Tibial nerve (tissue), 4 donors: ENCODE measurements around the gene EFNA3.

Experiments
- CTCF ChIP-seq, 5 experiments: fragments of 200-600 bp in 3 of 5; fragments of 450-650 bp in 2 of 5; sonication (generic) in 3 of 5; IDR thresholded peaks; one replicate each; pipeline ENCODE4 v1.5.1; 2016 to 2019; ENCODE audit warnings: antibody characterized with exemption in 5 of 5, mild to moderate bottlenecking in 3 of 5, moderate library complexity in 2 of 5
- EP300 ChIP-seq, 2 donors: sonication (generic); formaldehyde crosslinking; IDR thresholded peaks; one replicate each; pipeline ENCODE4 v1.6.1; 2017; ENCODE audit warnings: antibody characterized with exemption in 2 of 2, mild to moderate bottlenecking in 1 of 2
- POLR2A ChIP-seq, 2 donors: fragments of 450-650 bp; IDR thresholded peaks; one replicate each; pipeline ENCODE4 v1.6.1; 2017; ENCODE audit warnings: antibody characterized with exemption in 2 of 2, mild to moderate bottlenecking in 2 of 2, moderate library complexity in 2 of 2

DNA sequence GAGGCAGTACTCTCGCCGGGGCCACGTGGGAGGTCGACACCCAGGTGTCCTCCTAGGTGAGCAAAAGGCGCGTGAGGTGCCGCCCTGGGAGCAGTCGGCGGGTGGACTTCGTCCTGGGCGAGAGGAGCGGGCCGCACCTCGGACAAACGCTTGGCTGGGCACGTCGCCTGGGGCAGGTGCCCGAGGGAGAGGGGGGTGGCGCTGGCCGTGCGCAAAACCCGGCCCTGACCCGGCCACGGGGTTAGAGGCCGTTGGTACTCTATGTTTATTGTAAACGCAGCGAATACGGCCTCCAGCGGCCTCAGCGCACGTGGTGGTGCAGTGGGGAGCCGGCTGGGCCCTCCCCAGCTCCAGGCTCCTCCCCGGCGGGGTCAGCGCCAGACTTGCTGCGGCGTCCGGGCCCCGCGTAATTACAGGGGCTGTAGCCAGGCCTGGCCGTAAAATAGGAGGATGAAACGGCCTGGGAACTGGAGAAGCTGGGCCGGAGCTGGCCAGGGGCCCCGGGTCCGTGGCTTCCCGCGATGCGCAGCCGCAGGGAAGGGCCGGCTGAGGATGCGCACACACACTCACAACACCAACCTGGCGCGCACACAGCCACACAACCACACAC, 47.4 kb downstream of the EFNA3 start:
- peak; percentile 16 to 66 for TF ChIP-seq EP300 (IDR thresholded peaks at IDR 0.05)
- no peak for TF ChIP-seq CTCF (IDR thresholded peaks at IDR 0.05)
- peak; percentile 8 to 38 for TF ChIP-seq POLR2A (IDR thresholded peaks at IDR 0.05)
